CD14-positive monocyte (primary cell): ENCODE results near the gene PEX11G. TPM values are rescaled to one million over a fixed set of nuclear protein-coding genes. Genes with fewer than 3 reads are reported as not detected.

Experiments used
- DNase-seq, 3 donors: peaks; one replicate each; pipeline ENCODE4 v3.0.0-alpha.2; 2011 to 2022
- H2AFZ ChIP-seq: 2 replicates; pipeline ENCODE4 v1.6.0; 2012; ENCODE audit warnings: mild to moderate bottlenecking, low read depth, low read length, inconsistent platforms; ENCODE audit not compliant: insufficient read depth, poor library complexity, severe bottlenecking
- H3K27ac ChIP-seq, 2 donors: 1 replicate in 1 of 2; 2 replicates in 1 of 2; pipeline ENCODE4 v1.5.1; 2012 to 2013; ENCODE audit warnings: low read length in 2 of 2, control low read depth in 1 of 2, inconsistent platforms in 1 of 2, low read depth in 1 of 2, mild to moderate bottlenecking in 1 of 2
- H3K27me3 ChIP-seq, 2 donors: one replicate each; pipeline versions ENCODE4 v1.6.0 to v1.6.1; 2011 to 2013; ENCODE audit warnings: low read length in 2 of 2; ENCODE audit not compliant: control insufficient read depth in 2 of 2, insufficient read depth in 2 of 2
- H3K36me3 ChIP-seq, 2 donors: replicated peaks in 1 of 2; 1 replicate in 1 of 2; 2 replicates in 1 of 2; pipeline versions ENCODE4 v1.5.1 to v1.6.1; 2012 to 2013; ENCODE audit warnings: low read length in 2 of 2, control low read depth in 1 of 2, inconsistent platforms in 1 of 2, mild to moderate bottlenecking in 1 of 2; ENCODE audit not compliant: insufficient read depth in 2 of 2, control insufficient read depth in 1 of 2
- H3K4me1 ChIP-seq, 2 donors: 1 replicate in 1 of 2; 2 replicates in 1 of 2; pipeline versions ENCODE4 v1.5.1 to v1.6.1; 2012 to 2013; ENCODE audit warnings: low read length in 2 of 2, control low read depth in 1 of 2, inconsistent platforms in 1 of 2, mild to moderate bottlenecking in 1 of 2, moderate library complexity in 1 of 2; ENCODE audit not compliant: insufficient read depth in 2 of 2, control insufficient read depth in 1 of 2
- H3K4me2 ChIP-seq: replicated peaks from 2 replicates; pipeline ENCODE3; 2012; ENCODE audit warnings: low read length, moderate library complexity, mild to moderate bottlenecking; ENCODE audit not compliant: poor library complexity, severe bottlenecking; ENCODE audit errors: extremely low read depth
- H3K4me3 ChIP-seq, 3 experiments: fragments of 200-600 bp in 1 of 3; sonication (generic) in 1 of 3; replicated peaks in 1 of 3; 1 replicate in 2 of 3; 2 replicates in 1 of 3; pipeline ENCODE4 v1.5.1; 2011 to 2013; ENCODE audit warnings: low read length in 3 of 3, mild to moderate bottlenecking in 3 of 3, control low read depth in 2 of 3, low read depth in 2 of 3, inconsistent platforms in 1 of 3, moderate library complexity in 1 of 3
- H3K79me2 ChIP-seq: 2 replicates; pipeline ENCODE4 v1.6.0; 2012; ENCODE audit warnings: mild to moderate bottlenecking, control low read depth, inconsistent platforms, low read length, moderate library complexity; ENCODE audit not compliant: insufficient read depth
- H3K9ac ChIP-seq: 2 replicates; pipeline ENCODE4 v1.6.0; 2017; ENCODE audit warnings: low read length, mild to moderate bottlenecking; ENCODE audit not compliant: insufficient read depth, poor library complexity, severe bottlenecking
- H3K9me3 ChIP-seq, 2 donors: replicated peaks in 1 of 2; 1 replicate in 1 of 2; 2 replicates in 1 of 2; pipeline versions ENCODE4 v1.5.1 to v1.6.1; 2012 to 2013; ENCODE audit warnings: low read length in 2 of 2, control low read depth in 1 of 2; ENCODE audit not compliant: control insufficient read depth in 1 of 2, insufficient read depth in 1 of 2
- H4K20me1 ChIP-seq: 2 replicates; pipeline ENCODE4 v1.6.0; 2012; ENCODE audit warnings: mild to moderate bottlenecking, low read length, control low read depth, moderate library complexity; ENCODE audit not compliant: insufficient read depth
- H3K27ac Mint-ChIP-seq, 7 donors: one replicate each; pipeline ENCODE4 v1.8.0; 2020; ENCODE audit warnings: mild to moderate bottlenecking in 7 of 7, mixed read lengths in 7 of 7, moderate library complexity in 6 of 7, inconsistent platforms in 2 of 7
- H3K27me3 Mint-ChIP-seq, 3 donors: one replicate each; pipeline ENCODE4 v1.8.0; 2021 to 2022; ENCODE audit warnings: low read depth in 3 of 3, mild to moderate bottlenecking in 3 of 3, mixed read lengths in 3 of 3, moderate library complexity in 3 of 3, inconsistent platforms in 1 of 3
- H3K36me3 Mint-ChIP-seq, 2 donors: one replicate each; pipeline ENCODE4 v1.8.0; 2020; ENCODE audit warnings: mixed read lengths in 2 of 2, inconsistent platforms in 1 of 2, mild to moderate bottlenecking in 1 of 2
- H3K4me1 Mint-ChIP-seq: one replicate; pipeline ENCODE4 v1.8.0; 2020; ENCODE audit warnings: mild to moderate bottlenecking, mixed read lengths
- H3K4me3 Mint-ChIP-seq, 2 donors: one replicate each; pipeline ENCODE4 v1.8.0; 2020; ENCODE audit warnings: mild to moderate bottlenecking in 2 of 2, mixed read lengths in 2 of 2, moderate library complexity in 1 of 2
- H3K9me3 Mint-ChIP-seq, 7 donors: one replicate each; pipeline ENCODE4 v1.8.0; 2020 to 2022; ENCODE audit warnings: mixed read lengths in 7 of 7, mild to moderate bottlenecking in 6 of 7, moderate library complexity in 6 of 7, inconsistent platforms in 2 of 7
- CTCF ChIP-seq: fragments of 200-600 bp; IDR thresholded peaks from one replicate; pipeline ENCODE4 v1.8.0; 2022; ENCODE audit warnings: antibody characterized with exemption, mild to moderate bottlenecking
- WGBS: methylation state at CpG from one replicate; pipeline ENCODE4 v1.1.5; 2013; ENCODE audit warnings: missing lambda C conversion rate; ENCODE audit not compliant: insufficient coverage; 5-methylcytosine and 5-hydroxymethylcytosine counted together
- intact Hi-C, 2 donors: fragments of 100-400 bp; cut with micrococcal nuclease; formaldehyde crosslinking; loops; one replicate each; pipeline versions ENCODE4 v1.15.0 to v1.15.1; 2023
- polyA plus RNA-seq, 3 donors: library from polyadenylated mRNA; depleted of rRNA in 1 of 3; unstranded in 2 of 3; stranded (reverse) in 1 of 3; fragments of 300-500 nt in 2 of 3; fragments of >200 nt in 1 of 3; fragmentation: Illumina TruSeq in 2 of 3; gene quantifications; 1 replicate in 2 of 3; 2 replicates in 1 of 3; pipeline ENCODE4 v1.2.3, GENCODE V29; 2012 to 2021

PEX11G gene
- polyA plus RNA-seq, 3 donors, result 0.77 to 3.0 (median 1.4) TPM

GRCh38 chr19:7455600-7456296, 33.1 kb downstream of the PEX11G start:
- Mint-ChIP-seq H3K27me3 (no peaks in the 10 kb centered on the region), H3K9me3 (peaks cover 1 to 11% (median 6%) of the 10 kb centered on the region in 7 donors), H3K27ac (peak overlapping the region in 5 of 7 donors; percentile 10 to 73 (median 41)), H3K4me3 (no peak overlapping the region), H3K4me1 (no peaks in the 10 kb centered on the region), H3K36me3 (peaks cover 80 to 96% of the 10 kb centered on the region in 2 donors)
- WGBS, result 97% methylated on average over 11 of the region's 14 CpGs
- peaks cover 54% of the 10 kb centered on the region for H3K79me2 ChIP-seq
- no peak for TF ChIP-seq CTCF
- H3K4me2 ChIP-seq, result no peak overlapping the region
- intact Hi-C loops, result no loop called here
- H3K4me3 ChIP-seq, result no peak overlapping the region
- peaks cover 11 to 12% of the 10 kb centered on the region in 2 donors for H3K9me3 ChIP-seq
- H2AFZ ChIP-seq, result no peak overlapping the region
- DNase-seq, result no peak
- H3K36me3 ChIP-seq, result peaks cover 79 to 99% of the 10 kb centered on the region in 2 donors
- H4K20me1 ChIP-seq, result peaks cover 75% of the 10 kb centered on the region
- H3K27me3 ChIP-seq, result no peaks in the 10 kb centered on the region
- no peak overlapping the region for H3K9ac ChIP-seq
- no peaks in the 10 kb centered on the region for H3K4me1 ChIP-seq
- H3K27ac ChIP-seq, result no peak overlapping the region

- Histone ChIP-seq H3K27me3 (no peaks in the 10 kb centered on the region), H3K36me3 (peaks cover 78 to 99% of the 10 kb centered on the region in 2 donors), H3K4me2 (no peak overlapping the region), H3K4me1 (no peaks in the 10 kb centered on the region), H3K9ac (no peak overlapping the region), H3K79me2 (peaks cover 62% of the 10 kb centered on the region), H3K9me3 (peaks cover 19% of the 10 kb centered on the region in 2 donors), H3K4me3 (no peak overlapping the region), H3K27ac (peak overlapping the region in 1 of 2 donors; percentile 20), H4K20me1 (peaks cover 78% of the 10 kb centered on the region), H2AFZ (no peak overlapping the region)
- no peak for TF ChIP-seq CTCF
- peaks cover 80 to 96% of the 10 kb centered on the region in 2 donors for H3K36me3 Mint-ChIP-seq
- DNase-seq, result no peak
- intact Hi-C loops, result no loop called here
- H3K27ac Mint-ChIP-seq, result peak overlapping the region in 4 of 7 donors; percentile 30 to 69 (median 48)
- H3K27me3 Mint-ChIP-seq, result no peaks in the 10 kb centered on the region
- no peaks in the 10 kb centered on the region for H3K4me1 Mint-ChIP-seq
- WGBS, result 100% methylated on average over 8 of the region's 8 CpGs
- H3K9me3 Mint-ChIP-seq, result peaks cover 8 to 18% (median 10%) of the 10 kb centered on the region in 7 donors
- H3K4me3 Mint-ChIP-seq, result no peak overlapping the region
Observed at GRCh38 chr19:7454998-7455397, 33.8 kb downstream of the PEX11G start.
